HCT116 (cell line): Measurements from ENCODE around the gene COLEC11.

ENCODE experiments used
- CTCF ChIP-seq, 3 experiments: fragments of 200-600 bp in 1 of 3; sonication (generic) in 1 of 3; IDR thresholded peaks in 2 of 3; conservative IDR thresholded peaks in 1 of 3; 2 replicates each; pipeline ENCODE4 v1.5.1; 2012 to 2017; ENCODE audit warnings: low read depth in 2 of 3, low read length in 2 of 3, antibody characterized with exemption in 1 of 3, borderline replicate concordance in 1 of 3, control low read depth in 1 of 3, mild to moderate bottlenecking in 1 of 3, mixed read lengths in 1 of 3, mixed run types in 1 of 3, moderate library complexity in 1 of 3; ENCODE audit not compliant: insufficient read depth in 1 of 3
- EZH2 ChIP-seq: fragments of 200-600 bp; sonication (generic); IDR thresholded peaks from 2 replicates; pipeline ENCODE4 v1.6.1; 2017; ENCODE audit warnings: antibody characterized with exemption, mixed run types
- MAX ChIP-seq: IDR thresholded peaks from 2 replicates; pipeline ENCODE4 v1.6.1; 2012
- POLR2A ChIP-seq: IDR thresholded peaks from 2 replicates; pipeline ENCODE4 v1.7.0; 2011; ENCODE audit warnings: borderline replicate concordance; ENCODE audit not compliant: insufficient read depth, insufficient read length; ENCODE audit errors: extremely low read depth
- POLR2AphosphoS5 ChIP-seq: IDR thresholded peaks from 2 replicates; pipeline ENCODE4 v1.6.1; 2011; ENCODE audit warnings: mild to moderate bottlenecking, low read depth, low read length, moderate library complexity
- SRF ChIP-seq: IDR thresholded peaks from 2 replicates; pipeline ENCODE4 v1.6.1; 2012; ENCODE audit warnings: low read depth
- YY1 ChIP-seq: IDR thresholded peaks from 2 replicates; pipeline ENCODE4 v1.6.1; 2011; ENCODE audit warnings: low read length, low read depth, moderate library complexity, mild to moderate bottlenecking; ENCODE audit not compliant: insufficient replicate concordance; ENCODE audit errors: extremely low read depth
- ZNF274 ChIP-seq: fragments of 200-500 bp; sonication (Bioruptor generic); IDR thresholded peaks from 2 replicates; pipeline ENCODE4 v1.6.1; 2014; ENCODE audit warnings: mild to moderate bottlenecking, low read depth, low read length, inconsistent platforms

GRCh38 chr2:3664925-3665324 lies 70.0 kb downstream of the COLEC11 start:
- TF ChIP-seq SRF (no peak), CTCF (IDR thresholded peaks at IDR 0.05 in 2 of 3, conservative IDR thresholded peaks at IDR 0.05 in 1 of 3; ENCODE audit: borderline replicate concordance in 1 of 3, insufficient read depth in 1 of 3, low read depth in 2 of 3, low read length in 2 of 3) (no peak), MAX (no peak), EZH2 (no peak), POLR2AphosphoS5 (no peak), POLR2A (no peak), ZNF274 (no peak), YY1 (no peak)
